ENCODE data around the gene COL26A1.

GRCh38 chr7:101564778-101565211 lies 202.1 kb downstream of the COL26A1 start:
- no peak for TF ChIP-seq POLR2AphosphoS5 (IDR thresholded peaks at IDR 0.05)
- no peak for TF ChIP-seq CTCF (IDR thresholded peaks at IDR 0.05)
- TF ChIP-seq POLR2A (IDR thresholded peaks at IDR 0.05): no peak
- no peak for TF ChIP-seq EP300 (IDR thresholded peaks at IDR 0.05; ENCODE audit: low read depth)

All from transverse colon (tissue), 4 donors.